A549 (cell line): ENCODE results near the gene SCARF1. TPM values are rescaled to one million over a fixed set of nuclear protein-coding genes. Genes with fewer than 3 reads are reported as not detected.

Experiments
- ATAC-seq, 2 experiments: fragments of 200-7000 bp in 1 of 2; fragments of >200 bp in 1 of 2; cut with Nextera tagmentation in 1 of 2; cut with Tn5 transposase in 1 of 2; 3 replicates each; pipeline versions ENCODE4 v1.8.0 to v1.9.1; 2018 to 2020; ENCODE audit warnings: mild to moderate bottlenecking in 1 of 2, moderate library complexity in 1 of 2
- CTCF ChIA-PET: fragments of 300-600 bp; sonication (Branson Sonifier 250); formaldehyde crosslinking; extraction: SDS; loops from one replicate; lab custom pipeline; 2021; ENCODE audit warnings: antibody characterized with exemption, inconsistent platforms; lab: Yijun Ruan, JAX
- POLR2A ChIA-PET: fragments of 350-600 bp; formaldehyde crosslinking; extraction: SDS; loops from one replicate; lab custom pipeline; 2021; ENCODE audit warnings: antibody characterized with exemption, inconsistent platforms; lab: Yijun Ruan, JAX
- DNase-seq, 2 experiments: peaks; one replicate each; pipeline versions ENCODE4 v3.0.0 to v3.0.0-alpha.2; 2011 to 2016; ENCODE audit warnings: low read depth in 1 of 2, low spot score in 1 of 2
- FAIRE-seq: peaks from 2 replicates; lab custom pipeline; 2011; peaks lifted over from hg19 to GRCh38; lab: Jason Lieb, UNC
- H3K27ac ChIP-seq, 2 experiments: fragments of >200 bp; sonication (Bioruptor Twin); formaldehyde crosslinking; 3 replicates each; pipeline ENCODE4 v1.5.1; 2016 to 2017
- H3K4me1 ChIP-seq: fragments of >200 bp; sonication (Bioruptor Twin); formaldehyde crosslinking; 3 replicates; pipeline ENCODE4 v1.6.1; 2016
- H3K4me2 ChIP-seq: fragments of >200 bp; sonication (Bioruptor Twin); formaldehyde crosslinking; 3 replicates; pipeline ENCODE4 v1.6.1; 2016
- H3K4me3 ChIP-seq: fragments of >200 bp; sonication (Bioruptor Twin); formaldehyde crosslinking; 3 replicates; pipeline ENCODE4 v1.5.1; 2016
- H3K9me3 ChIP-seq: fragments of >200 bp; sonication (Bioruptor Twin); formaldehyde crosslinking; 3 replicates; pipeline ENCODE4 v1.6.1; 2016
- CTCF ChIP-seq: fragments of >200 bp; sonication (Bioruptor Twin); formaldehyde crosslinking; IDR thresholded peaks from 3 replicates; pipeline ENCODE4 v1.5.1; 2016
- E2F6 ChIP-seq: IDR thresholded peaks from 2 replicates; pipeline ENCODE4 v1.6.1; 2012; ENCODE audit warnings: low read depth, borderline replicate concordance
- EHMT2 ChIP-seq: fragments of 200-600 bp; sonication (generic); IDR thresholded peaks from 2 replicates; pipeline ENCODE4 v1.6.1; 2016; ENCODE audit warnings: antibody characterized with exemption, low read depth, mild to moderate bottlenecking, moderate library complexity
- ELK1 ChIP-seq: fragments of 150-350 bp; IDR thresholded peaks from 2 replicates; pipeline ENCODE4 v1.6.1; 2014; ENCODE audit warnings: low read depth, mild to moderate bottlenecking, low read length
- EP300 ChIP-seq, 2 experiments: fragments of >200 bp; sonication (Bioruptor Twin); formaldehyde crosslinking; IDR thresholded peaks; 2 replicates in 1 of 2; 3 replicates in 1 of 2; pipeline ENCODE4 v1.6.1; 2016 to 2017
- ESRRA ChIP-seq: fragments of 150-350 bp; IDR thresholded peaks from 2 replicates; pipeline ENCODE4 v1.6.1; 2014; ENCODE audit warnings: mild to moderate bottlenecking, low read length, borderline replicate concordance
- FOSB ChIP-seq: fragments of 250-450 bp; sonication (Bioruptor Pico); IDR thresholded peaks from 2 replicates; pipeline ENCODE4 v1.5.0; 2020; ENCODE audit warnings: mild to moderate bottlenecking, moderate library complexity
- FOSL2 ChIP-seq, 2 experiments: fragments of 450-650 bp in 1 of 2; fragments of >200 bp in 1 of 2; sonication (Bioruptor Twin) in 1 of 2; formaldehyde crosslinking; IDR thresholded peaks; 2 replicates each; pipeline versions ENCODE4 v1.5.0 to v1.6.1; 2016 to 2020; ENCODE audit warnings: mild to moderate bottlenecking in 1 of 2, moderate library complexity in 1 of 2
- GATA3 ChIP-seq: IDR thresholded peaks from 2 replicates; pipeline ENCODE4 v1.6.1; 2012; ENCODE audit warnings: borderline replicate concordance
- HDAC2 ChIP-seq: fragments of 200-600 bp; sonication (generic); IDR thresholded peaks from 2 replicates; pipeline ENCODE4 v1.6.1; 2016
- HMGXB4 ChIP-seq: fragments of 250-450 bp; sonication (Bioruptor Pico); IDR thresholded peaks from 2 replicates; pipeline ENCODE4 v1.5.0; 2021; ENCODE audit warnings: mild to moderate bottlenecking, moderate library complexity, borderline replicate concordance
- JUN ChIP-seq, 2 experiments: fragments of >200 bp; sonication (Bioruptor Twin); formaldehyde crosslinking; IDR thresholded peaks; 2 replicates in 1 of 2; 3 replicates in 1 of 2; pipeline ENCODE4 v1.6.1; 2016 to 2017
- MAX ChIP-seq: IDR thresholded peaks from 2 replicates; pipeline ENCODE4 v1.6.1; 2012
- MAZ ChIP-seq: fragments of 150-350 bp; IDR thresholded peaks from 2 replicates; pipeline ENCODE4 v1.6.1; 2014; ENCODE audit warnings: antibody characterized with exemption, low read depth, low read length, borderline replicate concordance
- NR3C1 ChIP-seq: fragments of >200 bp; sonication (Bioruptor Twin); formaldehyde crosslinking; IDR thresholded peaks from 3 replicates; pipeline ENCODE4 v1.6.1; 2017
- PHF8 ChIP-seq: fragments of 200-600 bp; sonication (generic); IDR thresholded peaks from 2 replicates; pipeline ENCODE4 v1.6.1; 2016; ENCODE audit warnings: low read depth, mild to moderate bottlenecking, antibody characterized with exemption, moderate library complexity, borderline replicate concordance
- POLR2A ChIP-seq: IDR thresholded peaks from 2 replicates; pipeline ENCODE4 v1.6.1; 2012; ENCODE audit warnings: mild to moderate bottlenecking, low read length
- POLR2AphosphoS2 ChIP-seq: conservative IDR thresholded peaks from 2 replicates; pipeline ENCODE4 v1.6.1; 2012; ENCODE audit warnings: low read length, improper control_type of control experiment, inconsistent platforms
- RAD21 ChIP-seq, 2 experiments: fragments of >200 bp in 1 of 2; sonication (Bioruptor Twin) in 1 of 2; formaldehyde crosslinking in 1 of 2; IDR thresholded peaks in 1 of 2; conservative IDR thresholded peaks in 1 of 2; 2 replicates in 1 of 2; 3 replicates in 1 of 2; pipeline ENCODE4 v1.6.1; 2012 to 2018; ENCODE audit warnings: inconsistent platforms in 1 of 2
- RCOR1 ChIP-seq: fragments of 150-350 bp; IDR thresholded peaks from 2 replicates; pipeline ENCODE4 v1.6.1; 2014; ENCODE audit warnings: antibody characterized with exemption, low read length, low read depth
- RFX5 ChIP-seq: fragments of 450-650 bp; IDR thresholded peaks from 2 replicates; pipeline ENCODE4 v1.7.1; 2014; ENCODE audit warnings: antibody characterized with exemption, mild to moderate bottlenecking, moderate library complexity
- SREBF2 ChIP-seq: fragments of 450-650 bp; IDR thresholded peaks from 2 replicates; pipeline ENCODE4 v1.6.1; 2014; ENCODE audit warnings: mild to moderate bottlenecking, moderate library complexity
- WGBS: methylation state at CpG from one replicate; pipeline ENCODE4 v1.1.6; 2017; ENCODE audit errors: missing lambda C conversion rate; 5-methylcytosine and 5-hydroxymethylcytosine counted together
- polyA plus RNA-seq, 4 experiments: library from polyadenylated mRNA; depleted of rRNA in 3 of 4; stranded (reverse); fragments of >200 nt; fragmentation: RNase III in 1 of 4; extraction: RNeasy Plus Mini Kit Qiagen cat#74134 plus additional on column Dnase treatment in 1 of 4; gene quantifications; 2 replicates in 3 of 4; 3 replicates in 1 of 4; pipeline ENCODE4 v1.2.3, GENCODE V29; 2011 to 2017

The SCARF1 gene
- polyA plus RNA-seq, 2 of the 4 experiments (the other 2 are of a cell fraction): 0.09 to 0.30 TPM

GRCh38 chr17:1606352-1606985 lies 39.1 kb downstream of the SCARF1 start:
- FAIRE-seq (no peak), DNase-seq (no peak), ATAC-seq (peak in 1 of 2 experiments; percentile 28; a peak in 3 of 6 replicates)
- ChIA-PET CTCF (interaction anchor here (0.8 to 4.3 kb wide), 8 partner anchors 10 to 42 kb away, joined by 3 to 43 read pairs (median 14); partner anchors contain the start of genes RILP and SLC43A2), POLR2A (no interaction called here)
- H3K9me3 ChIP-seq: peaks cover 7% of the 10 kb centered on the region; the same call in 2 of the 3 replicates
- no peak overlapping the region for H3K4me2 ChIP-seq
- TF ChIP-seq PHF8: no peak
- TF ChIP-seq FOSL2 (IDR thresholded peaks at IDR 0.05): no peak
- no peak for TF ChIP-seq FOSL2 (CRISPR knock-in tag; IDR thresholded peaks at IDR 0.05)
- TF ChIP-seq CTCF: no peak
- no peak for TF ChIP-seq GATA3
- TF ChIP-seq JUN (IDR thresholded peaks at IDR 0.05): no peak
- no peaks in the 10 kb centered on the region for H3K4me1 ChIP-seq
- no peak overlapping the region for H3K4me3 ChIP-seq
- H3K27ac ChIP-seq: no peak overlapping the region
- WGBS: 75% methylated on average over 18 of the region's 26 CpGs

- no peak for TF ChIP-seq PHF8
- TF ChIP-seq FOSL2 (IDR thresholded peaks at IDR 0.05): no peak
- no peak for TF ChIP-seq FOSL2 (CRISPR knock-in tag; IDR thresholded peaks at IDR 0.05)
- no peak for TF ChIP-seq RCOR1
- TF ChIP-seq FOSB (CRISPR knock-in tag): no peak
- no peak for TF ChIP-seq MAZ
- no peak for TF ChIP-seq HDAC2
- no peak for TF ChIP-seq NR3C1
- TF ChIP-seq EP300 (IDR thresholded peaks at IDR 0.05): no peak
- TF ChIP-seq ESRRA: no peak
- no peak for TF ChIP-seq POLR2A
- no peak for TF ChIP-seq MAX
- no peak for TF ChIP-seq RFX5
- TF ChIP-seq EHMT2: no peak
- TF ChIP-seq HMGXB4: no peak
- no peak for TF ChIP-seq SREBF2
- no peak for TF ChIP-seq POLR2AphosphoS2
- TF ChIP-seq JUN (IDR thresholded peaks at IDR 0.05): no peak
- no peak for TF ChIP-seq RAD21 (conservative IDR thresholded peaks at IDR 0.05 in 1 of 2, IDR thresholded peaks at IDR 0.05 in 1 of 2)
- TF ChIP-seq ELK1: no peak
- TF ChIP-seq E2F6: no peak
- ChIA-PET POLR2A (interaction anchor here (0.6 kb wide), 1 partner anchor 332 kb away, joined by 4 read pairs; no protein-coding TSS in a partner anchor), CTCF (interaction anchor here (0.8 to 4.3 kb wide), 8 partner anchors 11 to 43 kb away, joined by 3 to 43 read pairs (median 8); partner anchors contain the start of gene RILP)
- DNase-seq (no peak), ATAC-seq (peak; percentile 41; a peak in 3 of 6 replicates), FAIRE-seq (no peak)
- H3K27ac ChIP-seq: no peak overlapping the region
- WGBS: 91% methylated on average over 14 of the region's 19 CpGs
- no peak overlapping the region for H3K4me2 ChIP-seq
- H3K4me3 ChIP-seq: no peak overlapping the region
- H3K9me3 ChIP-seq: peaks cover 9% of the 10 kb centered on the region; the same call in 2 of the 3 replicates
- H3K4me1 ChIP-seq: no peaks in the 10 kb centered on the region
Measured at GRCh38 chr17:1605681-1606351, 39.7 kb downstream of the SCARF1 start.
